ENCODE results near the gene RGMA.

DNA sequence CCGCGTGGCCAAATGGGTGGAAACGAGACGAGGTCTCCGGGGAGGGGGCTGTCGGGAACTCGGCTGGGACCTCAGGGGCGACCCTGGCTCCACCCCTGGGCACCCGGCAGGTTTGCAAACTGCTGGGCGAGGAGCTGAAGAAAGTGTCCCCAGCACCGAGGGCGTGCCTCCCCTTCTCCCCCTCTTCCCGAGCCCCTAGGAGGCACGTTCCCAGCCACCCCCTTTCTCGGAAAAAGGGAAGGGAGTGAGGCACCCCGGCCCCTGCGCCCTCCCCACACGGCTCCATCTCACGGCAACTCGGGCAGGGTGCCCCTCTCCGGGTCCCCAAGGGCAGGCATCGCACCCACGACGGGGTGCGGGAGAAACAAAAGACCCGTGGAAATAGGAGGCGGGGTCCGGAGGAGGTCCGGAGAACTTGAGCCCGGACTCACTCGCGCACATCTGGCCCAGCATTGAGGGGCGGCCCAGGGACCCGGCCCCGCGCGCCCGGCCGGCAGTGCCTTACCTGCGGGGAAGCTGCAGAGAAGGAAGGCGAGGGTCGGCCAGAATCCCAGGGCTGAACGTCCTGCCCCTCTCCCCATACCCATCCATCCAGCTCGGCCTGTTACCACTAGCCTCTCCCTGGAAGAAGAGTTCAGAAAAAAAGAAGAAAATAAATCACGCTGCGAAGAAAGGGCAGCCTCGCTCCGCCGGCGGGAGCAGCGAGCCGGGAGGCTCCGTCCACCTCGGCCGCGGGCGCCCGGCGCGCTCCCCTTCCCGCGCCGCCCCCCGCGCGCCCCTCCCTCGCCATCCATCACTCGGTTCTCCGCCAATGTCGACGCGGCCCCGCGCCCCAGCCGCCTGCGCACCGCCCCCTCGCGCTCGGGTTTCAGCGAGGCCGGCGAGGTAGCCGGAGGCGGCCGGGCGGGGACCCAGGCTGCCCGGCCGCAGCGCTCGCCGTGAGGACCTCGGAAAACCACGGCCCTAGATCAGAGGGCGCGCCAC, 16.3 kb downstream of the RGMA start:
- TF ChIP-seq, protein P1, sequence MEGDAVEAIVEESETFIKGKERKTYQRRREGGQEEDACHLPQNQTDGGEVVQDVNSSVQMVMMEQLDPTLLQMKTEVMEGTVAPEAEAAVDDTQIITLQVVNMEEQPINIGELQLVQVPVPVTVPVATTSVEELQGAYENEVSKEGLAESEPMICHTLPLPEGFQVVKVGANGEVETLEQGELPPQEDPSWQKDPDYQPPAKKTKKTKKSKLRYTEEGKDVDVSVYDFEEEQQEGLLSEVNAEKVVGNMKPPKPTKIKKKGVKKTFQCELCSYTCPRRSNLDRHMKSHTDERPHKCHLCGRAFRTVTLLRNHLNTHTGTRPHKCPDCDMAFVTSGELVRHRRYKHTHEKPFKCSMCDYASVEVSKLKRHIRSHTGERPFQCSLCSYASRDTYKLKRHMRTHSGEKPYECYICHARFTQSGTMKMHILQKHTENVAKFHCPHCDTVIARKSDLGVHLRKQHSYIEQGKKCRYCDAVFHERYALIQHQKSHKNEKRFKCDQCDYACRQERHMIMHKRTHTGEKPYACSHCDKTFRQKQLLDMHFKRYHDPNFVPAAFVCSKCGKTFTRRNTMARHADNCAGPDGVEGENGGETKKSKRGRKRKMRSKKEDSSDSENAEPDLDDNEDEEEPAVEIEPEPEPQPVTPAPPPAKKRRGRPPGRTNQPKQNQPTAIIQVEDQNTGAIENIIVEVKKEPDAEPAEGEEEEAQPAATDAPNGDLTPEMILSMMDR (IDR thresholded peaks at IDR 0.05), result no peak
- TF ChIP-seq EZH2 (IDR thresholded peaks at IDR 0.05; ENCODE audit: borderline replicate concordance, insufficient read depth, low read depth, low read length, poor library complexity, severe bottlenecking), result no peak
